NB4 (cell line): ENCODE data around the gene TLK1.

ENCODE experiments used
- DNase-seq: peaks from one replicate; pipeline ENCODE4 v3.0.0; 2010; ENCODE audit warnings: low read depth
- H3K4me3 ChIP-seq: one replicate; pipeline ENCODE4 v1.5.1; 2011; ENCODE audit warnings: mild to moderate bottlenecking, low read depth, low read length, moderate library complexity
- MAX ChIP-seq: IDR thresholded peaks from 2 replicates; pipeline ENCODE4 v1.6.1; 2011; ENCODE audit warnings: low read depth, low read length
- MYC ChIP-seq: IDR thresholded peaks from 2 replicates; pipeline ENCODE4 v1.6.1; 2011; ENCODE audit warnings: low read depth, low read length
- POLR2A ChIP-seq: IDR thresholded peaks from 2 replicates; pipeline ENCODE4 v1.6.1; 2011; ENCODE audit warnings: mild to moderate bottlenecking; ENCODE audit not compliant: insufficient read length; ENCODE audit errors: extremely low read depth
- TF ChIP-seq, protein P1 (sequence below): IDR thresholded peaks from one replicate; pipeline ENCODE4 v1.5.1; 2012; ENCODE audit warnings: low read depth, low read length

Gene TLK1

GRCh38 chr2:171201767-171202166 lies 41.1 kb upstream of the TLK1 start:
- no peak for DNase-seq
- TF ChIP-seq, protein P1, sequence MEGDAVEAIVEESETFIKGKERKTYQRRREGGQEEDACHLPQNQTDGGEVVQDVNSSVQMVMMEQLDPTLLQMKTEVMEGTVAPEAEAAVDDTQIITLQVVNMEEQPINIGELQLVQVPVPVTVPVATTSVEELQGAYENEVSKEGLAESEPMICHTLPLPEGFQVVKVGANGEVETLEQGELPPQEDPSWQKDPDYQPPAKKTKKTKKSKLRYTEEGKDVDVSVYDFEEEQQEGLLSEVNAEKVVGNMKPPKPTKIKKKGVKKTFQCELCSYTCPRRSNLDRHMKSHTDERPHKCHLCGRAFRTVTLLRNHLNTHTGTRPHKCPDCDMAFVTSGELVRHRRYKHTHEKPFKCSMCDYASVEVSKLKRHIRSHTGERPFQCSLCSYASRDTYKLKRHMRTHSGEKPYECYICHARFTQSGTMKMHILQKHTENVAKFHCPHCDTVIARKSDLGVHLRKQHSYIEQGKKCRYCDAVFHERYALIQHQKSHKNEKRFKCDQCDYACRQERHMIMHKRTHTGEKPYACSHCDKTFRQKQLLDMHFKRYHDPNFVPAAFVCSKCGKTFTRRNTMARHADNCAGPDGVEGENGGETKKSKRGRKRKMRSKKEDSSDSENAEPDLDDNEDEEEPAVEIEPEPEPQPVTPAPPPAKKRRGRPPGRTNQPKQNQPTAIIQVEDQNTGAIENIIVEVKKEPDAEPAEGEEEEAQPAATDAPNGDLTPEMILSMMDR = no peak
- TF ChIP-seq MAX (no peak), POLR2A (no peak), MYC (no peak)

DNA sequence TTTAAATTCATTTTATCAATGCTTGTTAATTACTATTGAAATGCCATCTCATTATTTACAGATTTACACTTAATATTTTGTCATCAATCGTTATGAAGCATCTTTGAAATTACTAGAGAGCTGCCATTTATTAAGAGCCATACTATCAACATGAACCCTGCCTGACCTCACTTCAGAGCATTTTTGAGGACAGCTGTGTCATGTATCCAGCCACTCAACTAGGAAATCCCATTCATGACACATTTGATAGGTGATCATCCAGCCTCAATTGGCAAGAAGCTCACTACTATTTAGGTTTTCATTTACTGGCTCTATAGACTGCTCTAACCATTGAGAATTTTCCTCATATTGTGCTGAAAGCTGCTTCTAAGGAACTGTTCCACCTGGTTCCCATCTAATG lies 40.6 kb upstream of the TLK1 start:
- DNase-seq = no peak

More at GRCh38 chr2:171201767-171202166, 41.1 kb upstream of the TLK1 start:
- H3K4me3 ChIP-seq = no peak overlapping the region

DNA sequence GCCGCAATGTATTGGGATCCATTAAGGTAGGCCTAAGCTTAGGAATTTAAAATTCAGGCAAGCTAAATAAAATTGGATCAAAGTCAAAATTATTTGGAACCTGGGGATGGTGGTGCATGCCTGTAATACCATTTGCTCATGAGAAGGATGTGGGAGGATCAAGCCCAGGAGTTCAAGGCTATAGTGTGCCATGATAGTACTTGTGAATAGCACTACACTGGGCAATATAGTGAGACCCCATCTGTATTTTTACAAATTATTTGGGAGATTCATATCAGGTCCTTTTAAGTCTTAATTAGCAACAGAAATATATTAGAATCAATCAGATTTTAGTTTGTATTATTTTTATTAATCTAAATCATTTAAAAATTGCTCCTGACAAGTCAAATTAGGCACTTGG lies 39.8 kb upstream of the TLK1 start:
- TF ChIP-seq, protein P1 = no peak
- no peak for TF ChIP-seq MYC
- TF ChIP-seq POLR2A = no peak
- no peak for TF ChIP-seq MAX
- DNase-seq = no peak
- no peak overlapping the region for H3K4me3 ChIP-seq

More for the DNA sequence above, 40.6 kb upstream of the TLK1 start:
- H3K4me3 ChIP-seq = no peak overlapping the region
- no peak for TF ChIP-seq MYC
- TF ChIP-seq, protein P1 = no peak

DNA sequence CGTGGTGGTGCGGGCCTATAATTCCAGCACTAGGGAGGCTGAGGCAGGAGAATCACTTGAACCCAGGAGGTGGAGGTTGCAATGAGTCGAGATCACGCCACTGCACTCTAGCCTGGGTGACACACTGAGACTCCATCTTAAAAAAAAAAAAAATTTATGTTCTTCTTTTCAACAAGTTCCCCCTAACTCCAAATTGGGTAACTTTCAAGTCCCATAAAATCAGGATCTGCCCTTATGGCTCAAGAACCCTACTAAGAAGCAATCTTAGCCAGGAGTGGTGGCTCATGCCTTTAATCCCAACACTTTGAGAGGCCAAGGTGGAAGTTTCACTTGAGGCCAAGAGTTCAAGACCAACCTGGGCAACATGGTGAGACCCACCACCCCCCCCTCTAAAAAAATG lies 30.3 kb upstream of the TLK1 start:
- no peak overlapping the region for H3K4me3 ChIP-seq
- TF ChIP-seq, protein P1 = no peak
- TF ChIP-seq MAX = no peak
- no peak for DNase-seq

GRCh38 chr2:171187819-171188218 lies 27.1 kb upstream of the TLK1 start:
- DNase-seq = no peak
- H3K4me3 ChIP-seq = no peak overlapping the region
- TF ChIP-seq POLR2A = no peak
- TF ChIP-seq, protein P1 = no peak
- TF ChIP-seq MYC = no peak
- no peak for TF ChIP-seq MAX

- TF ChIP-seq, protein P1 = no peak
- TF ChIP-seq POLR2A (no peak), MYC (no peak), MAX (no peak)
- DNase-seq = no peak
- no peak overlapping the region for H3K4me3 ChIP-seq
Observed at GRCh38 chr2:171187177-171187576, 26.5 kb upstream of the TLK1 start.
